Dermis microvascular lymphatic vessel endothelial cell (primary cell): ENCODE data around the gene DNAJB5. TPM values are rescaled to one million over a fixed set of nuclear protein-coding genes. Genes with fewer than 3 reads are reported as not detected.
"Not testable (repeated sequence)": the region's sequence is repeated elsewhere in the genome, so short reads cannot be mapped to it uniquely, and the experiment has no call there.

Source experiments
- DNase-seq, 2 donors: peaks; one replicate each; pipeline versions ENCODE4 v3.0.0 to v3.0.0-alpha.2; 2010; ENCODE audit warnings: low read depth in 2 of 2
- total RNA-seq: library from RNA; depleted of rRNA; stranded (reverse); fragments of >200 nt; gene quantifications from 2 replicates; pipeline ENCODE4 v1.2.1, GENCODE V29; 2014

The DNAJB5 gene
- total RNA-seq, 1 donor from 2014 or later = 3.3 TPM

- DNase-seq = no peak
Measured at GRCh38 chr9:34999576-34999975, 10.0 kb downstream of the DNAJB5 start.

DNA sequence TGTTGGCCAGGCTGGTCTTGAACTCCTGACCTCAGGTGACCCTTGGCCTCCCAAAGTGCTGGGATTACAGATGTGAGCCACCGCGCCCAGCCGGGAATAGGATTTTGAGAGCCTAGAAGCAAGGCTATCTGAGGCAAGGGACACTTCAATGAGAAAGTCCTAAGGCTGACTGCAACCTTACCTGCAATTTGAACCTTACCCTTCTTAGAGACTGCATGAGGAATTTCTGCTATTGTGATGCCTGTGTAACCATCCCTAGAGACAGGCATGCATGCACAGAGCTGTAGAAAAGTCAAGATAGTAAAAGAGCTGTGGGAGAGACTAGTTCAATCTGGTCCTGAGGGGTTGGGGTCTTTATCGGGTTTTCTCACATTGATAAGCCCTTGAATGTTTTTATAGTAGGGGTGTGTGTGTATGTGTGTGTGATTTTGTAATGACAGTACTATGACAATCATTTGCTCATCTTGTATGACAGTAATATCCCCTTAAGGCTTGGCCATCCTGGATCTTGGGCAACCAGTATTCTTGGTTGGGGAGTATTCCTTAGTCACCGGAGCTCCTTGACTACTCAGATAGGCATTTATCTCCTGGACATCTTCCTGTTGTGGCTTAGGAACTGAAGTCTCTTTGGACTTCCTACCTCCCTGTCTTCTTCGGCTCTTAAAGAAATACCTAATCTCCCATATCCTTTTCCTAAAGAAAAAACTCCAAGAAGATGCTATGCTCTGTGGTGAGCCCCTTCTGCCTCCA, 11.2 kb downstream of the DNAJB5 start:
- DNase-seq = no peak

GRCh38 chr9:35001285-35001677, 11.7 kb downstream of the DNAJB5 start:
- no peak for DNase-seq

- DNase-seq = peak in 1 of 2 donors; percentile 63
Measured at GRCh38 chr9:35001803-35002502, 12.4 kb downstream of the DNAJB5 start.

DNA sequence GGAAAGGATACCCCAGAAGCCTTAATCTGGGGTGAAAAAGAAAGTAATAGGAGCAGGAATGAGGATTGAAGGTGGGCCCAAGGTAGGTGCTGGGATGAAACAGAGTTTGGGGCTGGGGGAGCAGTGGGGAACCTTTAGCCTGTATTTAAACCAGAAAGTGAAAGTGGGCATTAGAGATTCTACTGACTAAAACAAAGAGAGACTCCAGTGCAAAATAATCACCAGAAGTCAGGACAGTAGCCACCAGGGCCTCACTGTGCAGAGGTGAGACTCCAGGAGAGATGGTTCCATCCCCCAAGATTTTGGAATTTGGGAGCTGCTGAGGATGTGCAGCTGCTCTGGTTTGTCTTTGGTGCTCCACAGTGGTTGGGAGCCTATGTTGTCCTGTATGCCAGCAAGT, 13.1 kb downstream of the DNAJB5 start:
- DNase-seq = no peak

DNA sequence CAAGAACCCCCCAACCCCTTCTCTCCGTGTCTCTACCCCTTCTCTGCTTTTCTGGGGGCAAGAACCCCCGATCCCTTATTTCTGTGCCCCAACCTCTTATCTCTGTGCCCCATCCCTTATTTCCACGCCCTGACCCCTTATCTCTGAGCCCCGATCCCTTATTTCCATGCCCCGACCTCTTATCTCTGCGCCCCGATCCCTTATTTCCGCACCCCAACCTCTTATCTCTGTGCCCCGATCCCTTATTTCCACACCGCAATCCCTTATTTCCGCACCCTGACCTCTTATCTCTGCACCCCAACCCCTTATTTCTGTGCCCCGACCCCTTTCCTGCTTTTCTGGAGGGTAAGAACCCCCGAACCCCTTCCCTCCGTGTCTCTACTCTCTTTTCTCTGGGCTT, 14.8 kb downstream of the DNAJB5 start:
- DNase-seq = not testable (repeated sequence)

GRCh38 chr9:35010351-35010958, 20.9 kb downstream of the DNAJB5 start:
- no peak for DNase-seq

DNA sequence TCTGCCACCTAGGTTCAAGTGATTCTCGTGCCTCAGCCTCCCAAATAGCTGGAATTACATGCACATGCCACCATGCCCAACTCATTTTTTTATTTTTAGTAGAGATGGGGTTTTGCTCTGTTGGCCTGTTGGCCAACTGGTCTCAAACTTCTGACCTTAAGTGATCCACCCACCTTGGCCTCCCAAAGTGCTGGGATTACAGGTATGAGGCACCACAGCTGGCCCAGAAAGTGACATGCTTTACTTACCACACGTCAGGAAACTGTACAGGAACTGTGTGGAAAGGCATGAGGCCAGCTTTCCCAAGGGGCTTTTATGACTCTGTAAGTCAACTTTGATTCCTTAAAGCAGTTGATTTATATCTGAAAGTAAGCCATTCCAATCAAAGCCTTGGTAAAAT, 25.0 kb downstream of the DNAJB5 start:
- no peak for DNase-seq

GRCh38 chr9:35023443-35023842, 33.9 kb downstream of the DNAJB5 start:
- DNase-seq = not testable (repeated sequence)

GRCh38 chr9:35026671-35027070, 37.1 kb downstream of the DNAJB5 start:
- DNase-seq = no peak

- DNase-seq = no peak
Measured at GRCh38 chr9:35027374-35027773, 37.8 kb downstream of the DNAJB5 start.

- no peak for DNase-seq
Measured at GRCh38 chr9:35027860-35028259, 38.3 kb downstream of the DNAJB5 start.

- DNase-seq = no peak
Measured at GRCh38 chr9:35028341-35028740, 38.8 kb downstream of the DNAJB5 start.

DNA sequence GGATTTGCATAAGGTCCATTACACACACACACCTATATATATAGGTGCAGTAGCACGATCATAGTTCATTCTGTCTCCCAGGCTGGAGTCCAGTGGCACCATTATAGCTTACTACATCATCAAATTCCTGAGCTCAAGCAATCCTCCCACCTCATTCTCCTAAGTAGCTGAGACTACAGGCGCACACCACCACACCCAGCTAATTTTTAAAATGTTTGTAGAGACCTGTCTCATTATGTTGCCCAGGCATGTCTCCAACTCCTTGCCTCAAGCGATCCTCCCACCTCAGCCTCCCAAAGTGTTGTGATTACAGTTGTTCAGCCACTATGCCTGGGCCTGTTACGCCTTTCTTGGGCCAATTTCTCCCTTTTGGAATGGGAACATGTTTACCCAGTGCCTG, 39.7 kb downstream of the DNAJB5 start:
- DNase-seq = no peak

GRCh38 chr9:35029852-35030251, 40.3 kb downstream of the DNAJB5 start:
- DNase-seq = no peak

DNA sequence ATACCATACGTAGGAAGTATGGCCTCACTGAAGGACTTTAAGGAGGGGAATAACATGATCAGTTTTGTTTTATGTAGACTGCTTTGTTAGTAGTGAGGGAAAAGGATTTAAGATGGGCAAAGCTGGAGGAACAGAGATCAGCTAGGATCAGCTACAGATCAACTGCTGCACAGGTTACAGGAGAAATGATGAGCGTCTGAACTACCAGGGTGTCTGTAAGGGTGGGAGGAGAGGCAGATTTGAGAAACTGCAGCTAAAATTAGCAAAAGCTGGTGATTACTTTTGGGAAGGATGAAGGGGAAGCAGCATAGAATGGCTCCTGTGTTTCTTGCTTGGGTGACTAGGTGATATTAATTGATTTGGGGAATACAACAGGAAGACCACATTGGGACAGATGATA, 43.6 kb downstream of the DNAJB5 start:
- DNase-seq = no peak

GRCh38 chr9:35035851-35036701, 46.5 kb downstream of the DNAJB5 start:
- DNase-seq = peak in 1 of 2 donors; percentile 26

DNA sequence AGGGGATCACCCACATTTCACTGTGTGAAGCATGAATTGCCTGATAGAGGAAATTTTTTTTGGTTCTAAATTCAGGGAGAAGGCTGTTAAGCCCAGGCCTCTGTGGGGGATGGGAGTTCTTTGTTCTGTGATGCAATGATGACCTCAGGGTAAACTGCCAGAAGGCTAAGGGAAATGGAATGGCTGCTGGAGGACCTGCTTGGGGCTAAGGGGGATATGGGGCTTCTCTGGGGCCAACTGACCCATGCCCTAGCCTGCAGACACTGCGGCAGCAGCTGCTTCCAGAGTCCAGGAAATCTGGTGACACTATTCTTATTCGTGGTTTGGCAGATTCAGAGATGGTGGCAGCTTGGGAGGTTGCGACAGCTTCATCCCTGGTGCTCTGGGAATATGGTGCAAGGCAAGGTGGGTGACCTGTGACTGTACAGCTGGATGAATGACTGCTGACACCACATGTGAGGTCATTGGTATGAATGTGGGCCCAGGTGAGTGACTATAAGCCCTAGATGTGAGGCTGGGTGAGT, 52.6 kb downstream of the DNAJB5 start:
- DNase-seq = no peak

DNA sequence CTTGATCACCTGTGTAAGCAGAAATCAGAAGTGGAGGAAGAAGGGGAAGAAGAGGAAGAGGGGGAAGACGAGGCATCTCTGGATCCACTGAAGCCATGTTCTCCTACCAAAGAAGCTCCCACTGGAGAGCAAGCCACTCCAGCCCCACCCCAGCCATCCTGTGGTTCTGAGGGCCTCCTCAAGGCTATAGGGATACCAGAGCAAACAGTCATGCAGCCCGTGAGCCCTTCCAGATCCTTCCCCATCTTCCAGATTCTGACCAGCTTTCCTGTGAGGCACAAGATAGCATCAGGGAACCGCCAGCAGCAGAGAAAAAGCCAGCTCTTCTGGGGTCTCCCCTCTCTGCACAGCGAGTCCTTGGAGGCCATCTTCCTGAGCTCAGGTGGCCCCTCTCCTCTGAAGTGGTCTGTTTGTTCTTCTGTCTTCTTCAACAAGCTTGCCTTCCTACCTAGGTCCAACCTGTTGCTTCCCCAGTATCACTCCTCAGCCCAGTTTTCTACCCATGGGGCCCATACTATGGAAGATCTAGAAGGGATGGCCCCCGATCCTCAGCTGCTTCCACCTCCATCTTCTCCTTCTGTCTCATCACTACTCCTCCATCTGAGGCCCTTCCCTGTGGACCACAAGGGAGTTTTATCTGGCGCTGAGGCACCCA, 53.5 kb downstream of the DNAJB5 start:
- no peak for DNase-seq

DNA sequence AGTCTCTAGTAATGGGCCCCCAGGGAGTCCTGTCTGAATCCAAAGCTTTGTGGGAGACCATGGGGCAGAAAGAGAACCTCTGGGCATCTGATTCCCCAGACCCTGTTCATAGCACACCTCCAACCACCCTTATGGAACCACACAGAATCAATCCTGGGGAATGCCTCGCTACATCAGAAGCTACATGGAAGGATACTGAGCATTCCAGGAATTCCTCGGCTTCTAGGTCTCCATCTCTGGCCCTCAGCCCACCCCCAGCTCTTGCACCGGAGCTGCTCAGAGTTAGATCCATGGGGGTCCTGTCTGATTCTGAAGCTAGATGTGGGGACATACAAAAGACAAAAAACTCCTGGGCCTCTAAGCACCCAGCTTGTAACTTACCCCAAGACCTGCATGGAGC, 54.5 kb downstream of the DNAJB5 start:
- no peak for DNase-seq
